Peyer's patch (tissue), 4 donors: ENCODE results near the gene PRR23E. TPM values are rescaled to one million over a fixed set of nuclear protein-coding genes. Genes with fewer than 3 reads are reported as not detected.

Experiments
- DNase-seq, 3 donors: peaks; one replicate each; pipeline ENCODE4 v3.0.0-alpha.2; 2017 to 2019
- H3K27ac ChIP-seq, 4 donors: fragments of 200-600 bp; sonication (generic); one replicate each; pipeline ENCODE4 v1.5.1; 2016 to 2019
- H3K27me3 ChIP-seq, 2 donors: fragments of 200-600 bp; sonication (generic); one replicate each; pipeline ENCODE4 v1.5.1; 2019
- H3K36me3 ChIP-seq, 3 donors: fragments of 200-600 bp; sonication (generic); one replicate each; pipeline ENCODE4 v1.5.1; 2016 to 2019
- H3K4me1 ChIP-seq, 4 donors: fragments of 200-600 bp; sonication (generic); one replicate each; pipeline ENCODE4 v1.5.1; 2016 to 2019
- H3K4me3 ChIP-seq, 4 donors: fragments of 200-600 bp; sonication (generic); 1 replicate in 3 of 4; 2 replicates in 1 of 4; pipeline ENCODE4 v1.5.1; 2016 to 2019; ENCODE audit warnings: mild to moderate bottlenecking in 1 of 4
- H3K9me3 ChIP-seq, 4 donors: fragments of 200-600 bp; sonication (generic); one replicate each; pipeline ENCODE4 v1.5.1; 2016 to 2019; ENCODE audit warnings: mild to moderate bottlenecking in 1 of 4
- POLR2A ChIP-seq, 2 donors: fragments of 450-650 bp; IDR thresholded peaks; one replicate each; pipeline ENCODE4 v1.5.1; 2017; ENCODE audit warnings: antibody characterized with exemption in 2 of 2, mild to moderate bottlenecking in 2 of 2, moderate library complexity in 2 of 2
- total RNA-seq, 4 donors: library from RNA; depleted of rRNA; stranded (reverse); fragments of >200 nt; gene quantifications; one replicate each; pipeline ENCODE4 v1.1.0, GENCODE V29; 2016
- TF ChIP-seq, protein P1 (sequence below), 6 experiments: fragments of 450-650 bp in 4 of 6; fragments of 200-600 bp in 2 of 6; sonication (generic) in 1 of 6; IDR thresholded peaks; one replicate each; pipeline ENCODE4 v1.5.1; 2017 to 2019; ENCODE audit warnings: antibody characterized with exemption in 6 of 6, mild to moderate bottlenecking in 3 of 6, moderate library complexity in 1 of 6

Gene PRR23E
- total RNA-seq, 4 donors from 2014 or later = not detected

- Histone ChIP-seq H3K36me3 (no peaks in the 10 kb centered on the region), H3K27me3 (no peaks in the 10 kb centered on the region), H3K27ac (no peak overlapping the region), H3K4me1 (no peaks in the 10 kb centered on the region), H3K9me3 (no peaks in the 10 kb centered on the region), H3K4me3 (no peak overlapping the region)
- TF ChIP-seq POLR2A (IDR thresholded peaks at IDR 0.05) = no peak
- TF ChIP-seq, protein P1, sequence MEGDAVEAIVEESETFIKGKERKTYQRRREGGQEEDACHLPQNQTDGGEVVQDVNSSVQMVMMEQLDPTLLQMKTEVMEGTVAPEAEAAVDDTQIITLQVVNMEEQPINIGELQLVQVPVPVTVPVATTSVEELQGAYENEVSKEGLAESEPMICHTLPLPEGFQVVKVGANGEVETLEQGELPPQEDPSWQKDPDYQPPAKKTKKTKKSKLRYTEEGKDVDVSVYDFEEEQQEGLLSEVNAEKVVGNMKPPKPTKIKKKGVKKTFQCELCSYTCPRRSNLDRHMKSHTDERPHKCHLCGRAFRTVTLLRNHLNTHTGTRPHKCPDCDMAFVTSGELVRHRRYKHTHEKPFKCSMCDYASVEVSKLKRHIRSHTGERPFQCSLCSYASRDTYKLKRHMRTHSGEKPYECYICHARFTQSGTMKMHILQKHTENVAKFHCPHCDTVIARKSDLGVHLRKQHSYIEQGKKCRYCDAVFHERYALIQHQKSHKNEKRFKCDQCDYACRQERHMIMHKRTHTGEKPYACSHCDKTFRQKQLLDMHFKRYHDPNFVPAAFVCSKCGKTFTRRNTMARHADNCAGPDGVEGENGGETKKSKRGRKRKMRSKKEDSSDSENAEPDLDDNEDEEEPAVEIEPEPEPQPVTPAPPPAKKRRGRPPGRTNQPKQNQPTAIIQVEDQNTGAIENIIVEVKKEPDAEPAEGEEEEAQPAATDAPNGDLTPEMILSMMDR (IDR thresholded peaks at IDR 0.05) = no peak
- no peak for DNase-seq
These were observed 12.1 kb downstream of the PRR23E start for GRCh38 chr3:127204841-127205582.

DNA sequence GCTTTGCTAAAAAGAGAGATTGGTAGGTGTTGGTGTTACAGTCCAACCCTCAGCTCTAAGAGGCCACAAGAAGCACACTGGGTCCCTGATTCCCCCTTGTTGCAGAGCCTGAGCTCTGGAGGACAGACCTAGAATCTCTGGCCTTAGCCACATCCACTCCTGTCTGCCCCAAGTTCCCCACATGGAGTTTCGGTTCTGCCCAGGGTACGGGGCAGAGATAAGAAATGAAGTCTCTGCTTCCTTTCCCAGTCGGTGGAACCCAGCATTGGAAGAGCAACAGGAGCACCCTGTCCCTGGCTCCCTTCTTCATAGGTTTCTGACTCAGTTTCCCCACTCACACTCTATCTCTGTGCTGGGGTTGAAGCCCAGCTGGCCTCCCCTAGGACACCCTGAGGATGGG is 13.2 kb downstream of the PRR23E start:
- H3K36me3 ChIP-seq = no peaks in the 10 kb centered on the region
- H3K27me3 ChIP-seq = no peaks in the 10 kb centered on the region
- H3K9me3 ChIP-seq = no peaks in the 10 kb centered on the region
- H3K4me1 ChIP-seq = no peaks in the 10 kb centered on the region
- H3K27ac ChIP-seq = no peak overlapping the region
- no peak overlapping the region for H3K4me3 ChIP-seq
- TF ChIP-seq, protein P1 (IDR thresholded peaks at IDR 0.05) = no peak
- no peak for TF ChIP-seq POLR2A (IDR thresholded peaks at IDR 0.05)
- no peak for DNase-seq

- no peaks in the 10 kb centered on the region for H3K36me3 ChIP-seq
- H3K27ac ChIP-seq = no peak overlapping the region
- no peaks in the 10 kb centered on the region for H3K9me3 ChIP-seq
- H3K27me3 ChIP-seq = no peaks in the 10 kb centered on the region
- TF ChIP-seq, protein P1 (IDR thresholded peaks at IDR 0.05) = no peak
- TF ChIP-seq POLR2A (IDR thresholded peaks at IDR 0.05) = no peak
- no peak overlapping the region for H3K4me3 ChIP-seq
- no peak for DNase-seq
- H3K4me1 ChIP-seq = no peaks in the 10 kb centered on the region
These were observed 13.9 kb downstream of the PRR23E start for GRCh38 chr3:127206611-127207516.

DNA sequence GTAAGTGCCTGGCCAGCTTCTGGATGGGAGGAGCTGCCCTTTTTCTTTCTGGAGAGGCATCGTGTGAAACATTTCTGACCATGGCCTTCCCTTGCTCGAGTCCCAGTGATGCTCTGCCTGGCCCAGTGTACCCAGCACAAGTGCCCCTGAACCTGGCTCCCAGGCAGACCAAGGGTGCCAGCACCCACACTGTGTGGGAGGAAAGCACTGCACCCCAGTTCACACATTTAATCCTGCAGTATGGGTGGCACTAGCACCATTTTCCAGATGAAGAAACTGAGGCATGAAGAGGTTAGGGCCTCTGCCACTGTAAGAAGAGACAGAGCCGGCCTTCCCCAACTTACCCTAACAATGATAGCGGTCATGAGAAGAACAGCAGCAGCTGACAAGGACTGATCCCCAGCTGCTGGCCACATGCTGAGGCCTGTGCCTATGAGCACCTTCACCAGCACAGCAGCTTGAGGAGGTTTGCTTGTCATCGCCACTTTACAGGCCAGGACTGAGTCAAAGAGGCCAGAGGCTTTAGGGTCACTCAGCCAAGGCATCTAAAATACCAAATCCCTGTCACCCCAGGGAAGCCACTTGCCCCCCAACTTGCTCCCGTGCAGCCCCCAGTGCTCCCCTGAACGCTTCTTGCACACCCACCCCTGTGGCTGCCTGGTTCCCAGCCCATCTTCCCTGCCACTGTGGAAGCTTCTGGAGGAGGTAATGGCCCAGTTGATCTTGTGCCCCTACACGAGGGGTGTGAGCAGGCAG is 15.0 kb downstream of the PRR23E start:
- H3K4me3 ChIP-seq = no peak overlapping the region
- no peaks in the 10 kb centered on the region for H3K4me1 ChIP-seq
- no peaks in the 10 kb centered on the region for H3K27me3 ChIP-seq
- TF ChIP-seq POLR2A (IDR thresholded peaks at IDR 0.05) = no peak
- TF ChIP-seq, protein P1 (IDR thresholded peaks at IDR 0.05) = no peak
- DNase-seq = no peak
- H3K9me3 ChIP-seq = no peaks in the 10 kb centered on the region
- no peaks in the 10 kb centered on the region for H3K36me3 ChIP-seq
- H3K27ac ChIP-seq = no peak overlapping the region

GRCh38 chr3:127208483-127209100 is 15.7 kb downstream of the PRR23E start:
- peak in 1 of 3 donors; percentile 28 for DNase-seq
- H3K27ac ChIP-seq = no peak overlapping the region
- no peak overlapping the region for H3K4me3 ChIP-seq
- H3K36me3 ChIP-seq = no peaks in the 10 kb centered on the region
- H3K4me1 ChIP-seq = no peaks in the 10 kb centered on the region
- H3K9me3 ChIP-seq = no peaks in the 10 kb centered on the region
- TF ChIP-seq POLR2A (IDR thresholded peaks at IDR 0.05) = no peak
- TF ChIP-seq, protein P1 (IDR thresholded peaks at IDR 0.05) = no peak
- no peaks in the 10 kb centered on the region for H3K27me3 ChIP-seq
